OCI-LY7 (cell line): Measurements from ENCODE around the gene UVRAG.

Experiments used
- EZH2phosphoT487 ChIP-seq: fragments of 200-600 bp; sonication (generic); IDR thresholded peaks from 2 replicates; pipeline ENCODE4 v1.6.1; 2018; ENCODE audit warnings: low read depth, borderline replicate concordance, mild to moderate bottlenecking, mixed run types, antibody characterized with exemption, low read length, moderate library complexity, mixed read lengths
- TF ChIP-seq, protein P1 (sequence below): fragments of 200-600 bp; sonication (generic); conservative IDR thresholded peaks from 2 replicates; pipeline ENCODE4 v1.5.1; 2014; ENCODE audit warnings: mild to moderate bottlenecking, antibody characterized with exemption, low read length, moderate library complexity, mixed read lengths

- TF ChIP-seq, protein P1, sequence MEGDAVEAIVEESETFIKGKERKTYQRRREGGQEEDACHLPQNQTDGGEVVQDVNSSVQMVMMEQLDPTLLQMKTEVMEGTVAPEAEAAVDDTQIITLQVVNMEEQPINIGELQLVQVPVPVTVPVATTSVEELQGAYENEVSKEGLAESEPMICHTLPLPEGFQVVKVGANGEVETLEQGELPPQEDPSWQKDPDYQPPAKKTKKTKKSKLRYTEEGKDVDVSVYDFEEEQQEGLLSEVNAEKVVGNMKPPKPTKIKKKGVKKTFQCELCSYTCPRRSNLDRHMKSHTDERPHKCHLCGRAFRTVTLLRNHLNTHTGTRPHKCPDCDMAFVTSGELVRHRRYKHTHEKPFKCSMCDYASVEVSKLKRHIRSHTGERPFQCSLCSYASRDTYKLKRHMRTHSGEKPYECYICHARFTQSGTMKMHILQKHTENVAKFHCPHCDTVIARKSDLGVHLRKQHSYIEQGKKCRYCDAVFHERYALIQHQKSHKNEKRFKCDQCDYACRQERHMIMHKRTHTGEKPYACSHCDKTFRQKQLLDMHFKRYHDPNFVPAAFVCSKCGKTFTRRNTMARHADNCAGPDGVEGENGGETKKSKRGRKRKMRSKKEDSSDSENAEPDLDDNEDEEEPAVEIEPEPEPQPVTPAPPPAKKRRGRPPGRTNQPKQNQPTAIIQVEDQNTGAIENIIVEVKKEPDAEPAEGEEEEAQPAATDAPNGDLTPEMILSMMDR, result no peak
- TF ChIP-seq EZH2phosphoT487, result no peak
Observed at GRCh38 chr11:76094740-76095139, 279.7 kb downstream of the UVRAG start.
